AG10803 (cell line): Measurements from ENCODE around the gene LGALS1.

Experiments
- DNase-seq: peaks from one replicate; pipeline ENCODE4 v3.0.0; 2010; ENCODE audit warnings: low read depth
- H3K4me3 ChIP-seq: 2 replicates; pipeline ENCODE4 v1.5.1; 2011; ENCODE audit warnings: mild to moderate bottlenecking, low read length, control low read depth
- TF ChIP-seq, protein P1 (sequence below): conservative IDR thresholded peaks from 2 replicates; pipeline ENCODE4 v1.5.1; 2011; ENCODE audit warnings: mild to moderate bottlenecking, low read length, control low read depth, inconsistent platforms

The LGALS1 gene

DNA sequence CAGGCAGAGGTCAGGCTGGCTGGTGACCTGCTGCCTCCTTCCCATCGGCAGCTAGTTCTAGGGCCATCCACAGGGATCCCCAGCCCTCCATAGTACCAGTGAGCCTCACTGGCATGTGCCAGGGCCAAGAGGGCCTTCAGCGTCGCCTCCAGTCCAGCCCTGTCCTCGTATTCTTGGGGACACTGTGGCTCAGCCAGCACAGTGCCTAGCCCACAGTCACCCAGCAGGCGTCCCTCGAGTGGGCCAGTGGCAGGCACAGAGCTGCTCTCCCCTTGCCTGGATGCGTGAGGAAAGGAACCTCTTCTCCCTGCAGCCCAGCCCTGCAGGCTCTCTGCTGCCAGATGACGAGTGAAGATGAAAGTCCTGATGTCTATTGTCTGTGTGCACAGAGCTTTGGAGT lies 46.6 kb upstream of the LGALS1 start:
- TF ChIP-seq, protein P1, sequence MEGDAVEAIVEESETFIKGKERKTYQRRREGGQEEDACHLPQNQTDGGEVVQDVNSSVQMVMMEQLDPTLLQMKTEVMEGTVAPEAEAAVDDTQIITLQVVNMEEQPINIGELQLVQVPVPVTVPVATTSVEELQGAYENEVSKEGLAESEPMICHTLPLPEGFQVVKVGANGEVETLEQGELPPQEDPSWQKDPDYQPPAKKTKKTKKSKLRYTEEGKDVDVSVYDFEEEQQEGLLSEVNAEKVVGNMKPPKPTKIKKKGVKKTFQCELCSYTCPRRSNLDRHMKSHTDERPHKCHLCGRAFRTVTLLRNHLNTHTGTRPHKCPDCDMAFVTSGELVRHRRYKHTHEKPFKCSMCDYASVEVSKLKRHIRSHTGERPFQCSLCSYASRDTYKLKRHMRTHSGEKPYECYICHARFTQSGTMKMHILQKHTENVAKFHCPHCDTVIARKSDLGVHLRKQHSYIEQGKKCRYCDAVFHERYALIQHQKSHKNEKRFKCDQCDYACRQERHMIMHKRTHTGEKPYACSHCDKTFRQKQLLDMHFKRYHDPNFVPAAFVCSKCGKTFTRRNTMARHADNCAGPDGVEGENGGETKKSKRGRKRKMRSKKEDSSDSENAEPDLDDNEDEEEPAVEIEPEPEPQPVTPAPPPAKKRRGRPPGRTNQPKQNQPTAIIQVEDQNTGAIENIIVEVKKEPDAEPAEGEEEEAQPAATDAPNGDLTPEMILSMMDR = no peak
- no peak overlapping the region for H3K4me3 ChIP-seq
- DNase-seq = no peak

DNA sequence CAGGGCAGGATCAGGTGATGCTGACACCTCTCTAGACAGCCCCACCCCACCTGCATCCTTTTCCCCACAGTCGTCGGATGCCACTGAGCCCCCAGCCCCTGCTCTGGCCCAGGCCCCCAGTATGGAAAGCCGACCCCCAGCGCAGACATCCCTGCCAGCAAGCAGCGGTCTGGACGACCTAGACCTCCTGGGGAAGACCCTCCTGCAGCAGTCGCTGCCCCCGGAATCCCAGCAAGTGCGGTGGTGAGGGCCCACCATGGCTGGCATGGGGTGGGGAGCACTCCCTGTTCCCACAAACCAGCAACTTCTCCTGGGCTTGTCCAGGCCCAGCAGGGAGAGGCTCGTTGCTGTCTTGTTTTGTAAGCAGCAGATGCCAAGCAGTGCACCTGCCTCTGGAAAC lies 45.5 kb upstream of the LGALS1 start:
- TF ChIP-seq, protein P1 = no peak
- H3K4me3 ChIP-seq = no peak overlapping the region
- no peak for DNase-seq

DNA sequence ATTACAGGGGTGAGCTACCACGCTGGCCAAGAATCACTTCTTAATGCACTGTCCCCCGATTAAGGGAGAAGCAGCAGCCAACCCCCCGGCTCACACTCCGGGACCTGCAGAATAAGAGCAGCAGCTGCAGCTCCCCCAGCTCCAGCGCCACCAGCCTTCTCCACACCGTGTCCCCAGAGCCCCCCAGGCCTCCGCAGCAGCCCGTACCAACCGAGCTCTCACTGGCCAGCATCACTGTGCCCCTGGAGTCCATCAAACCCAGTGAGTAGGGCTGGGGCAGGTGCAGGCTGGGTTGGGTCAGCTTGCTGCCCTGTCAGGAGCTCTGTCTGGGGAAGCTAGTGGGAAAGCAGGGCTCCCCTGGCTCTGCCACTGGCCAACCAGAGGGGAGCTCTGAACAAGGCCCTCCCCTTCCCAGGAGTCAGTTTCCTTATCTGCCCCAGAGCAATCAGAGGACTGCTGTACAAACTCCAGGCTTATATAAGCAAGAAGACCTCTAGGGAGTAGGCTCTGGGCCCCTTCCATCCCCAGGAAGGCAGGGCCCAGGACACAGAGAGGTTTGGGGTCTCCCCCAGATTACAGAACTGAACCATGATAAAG lies 44.5 kb upstream of the LGALS1 start:
- TF ChIP-seq, protein P1 = no peak
- DNase-seq = no peak

DNA sequence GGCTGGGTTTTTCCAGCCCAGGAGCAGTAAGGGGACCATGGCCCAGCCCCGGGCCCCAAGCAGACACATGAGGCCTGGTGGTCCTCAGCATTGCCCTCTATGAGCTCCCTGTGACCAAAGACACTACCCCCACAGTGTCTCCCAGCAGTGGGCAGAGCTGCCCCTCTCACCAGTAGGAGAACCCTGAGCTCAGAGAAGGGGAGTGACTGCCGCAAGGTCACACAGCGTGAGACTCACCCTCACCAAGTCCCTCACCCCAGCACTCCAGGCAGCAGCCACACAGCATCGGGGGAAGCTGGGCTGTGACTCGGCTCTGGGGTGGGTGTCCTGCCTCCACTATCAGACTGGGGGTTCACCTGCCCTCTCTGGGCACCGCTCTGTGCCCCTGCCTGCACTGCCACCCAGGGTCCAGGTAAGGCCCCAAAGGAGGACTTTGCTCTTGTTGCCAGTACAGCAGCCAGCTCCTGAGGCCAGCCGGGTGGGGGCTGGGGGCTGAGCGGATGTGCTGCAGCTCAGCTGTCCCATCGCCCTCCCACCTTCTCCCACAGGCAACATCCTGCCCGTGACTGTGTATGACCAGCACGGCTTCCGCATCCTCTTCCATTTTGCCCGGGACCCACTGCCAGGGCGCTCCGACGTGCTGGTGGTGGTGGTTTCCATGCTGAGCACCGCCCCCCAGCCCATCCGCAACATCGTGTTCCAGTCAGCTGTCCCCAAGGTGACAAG lies 43.8 kb upstream of the LGALS1 start:
- no peak for DNase-seq
- TF ChIP-seq, protein P1 = no peak
- H3K4me3 ChIP-seq = no peak overlapping the region

More for the DNA sequence above, 44.5 kb upstream of the LGALS1 start:
- H3K4me3 ChIP-seq = no peak overlapping the region

DNA sequence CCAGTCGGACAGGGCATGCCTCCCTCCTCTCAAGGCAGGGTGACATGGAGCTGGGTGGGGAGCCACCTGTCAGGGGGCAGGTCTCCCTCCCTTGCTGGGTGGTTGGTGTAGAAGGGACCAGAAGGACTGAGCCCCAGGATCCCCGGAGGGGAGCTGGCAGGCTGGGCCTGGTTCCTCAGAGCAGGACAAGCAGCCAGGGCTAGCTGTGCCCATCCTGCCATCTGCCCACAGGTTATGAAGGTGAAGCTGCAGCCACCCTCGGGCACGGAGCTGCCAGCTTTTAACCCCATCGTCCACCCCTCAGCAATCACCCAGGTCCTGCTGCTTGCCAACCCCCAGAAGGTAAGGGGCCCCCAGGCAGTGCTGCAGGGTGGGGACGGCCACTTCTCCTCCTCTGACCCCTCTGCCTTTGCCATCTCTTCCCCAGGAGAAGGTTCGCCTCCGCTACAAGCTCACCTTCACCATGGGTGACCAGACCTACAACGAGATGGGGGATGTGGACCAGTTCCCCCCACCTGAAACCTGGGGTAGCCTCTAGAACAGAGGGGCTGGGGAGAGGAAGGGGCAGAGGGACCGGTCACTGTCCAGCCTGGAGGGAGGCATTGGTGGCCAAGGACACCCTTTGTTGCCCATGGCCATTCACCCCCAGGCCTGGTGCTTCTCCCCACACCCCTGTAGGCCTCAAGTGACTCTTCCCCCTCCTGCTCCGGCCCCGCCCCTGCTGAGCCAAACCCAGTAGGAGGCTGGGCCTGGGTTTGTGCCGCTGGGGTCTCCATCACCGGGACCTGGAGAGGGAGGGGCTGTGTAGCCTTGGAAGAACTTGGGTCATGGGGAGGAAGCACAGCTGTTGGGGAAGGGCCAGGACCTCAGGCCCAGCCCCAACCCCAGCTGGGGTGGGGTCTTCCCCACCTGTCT lies 43.0 kb upstream of the LGALS1 start:
- TF ChIP-seq, protein P1 = no peak
- no peak overlapping the region for H3K4me3 ChIP-seq
- DNase-seq = no peak

DNA sequence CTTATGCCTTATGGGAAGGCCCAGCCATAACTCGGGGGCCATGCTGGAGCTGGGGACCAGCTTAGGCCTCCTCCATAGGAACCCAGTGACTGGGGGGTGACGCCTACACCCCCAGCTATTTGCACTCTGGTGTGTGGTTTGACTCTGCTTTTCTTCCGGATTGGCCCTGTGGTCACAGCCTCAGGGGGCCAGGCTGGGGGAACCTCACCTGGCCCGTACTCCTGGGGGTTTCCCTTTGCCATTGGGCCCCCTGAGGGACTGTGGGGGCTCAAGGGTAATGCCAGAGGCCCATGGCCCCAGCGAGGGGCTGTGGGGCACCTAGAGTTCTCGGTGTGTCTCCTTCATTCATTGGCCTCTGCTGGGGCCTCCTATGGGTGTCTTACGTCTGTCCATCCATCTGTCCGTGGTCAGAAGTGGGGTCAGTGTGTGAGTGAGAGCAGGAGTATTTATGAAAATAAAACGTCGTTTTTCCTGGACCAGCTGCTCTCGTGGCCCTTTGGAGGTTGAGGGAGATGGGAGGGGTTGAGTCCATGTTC lies 42.3 kb upstream of the LGALS1 start:
- no peak overlapping the region for H3K4me3 ChIP-seq
- no peak for DNase-seq
- TF ChIP-seq, protein P1 = no peak
